ENCODE data around the gene ANO2.

DNA sequence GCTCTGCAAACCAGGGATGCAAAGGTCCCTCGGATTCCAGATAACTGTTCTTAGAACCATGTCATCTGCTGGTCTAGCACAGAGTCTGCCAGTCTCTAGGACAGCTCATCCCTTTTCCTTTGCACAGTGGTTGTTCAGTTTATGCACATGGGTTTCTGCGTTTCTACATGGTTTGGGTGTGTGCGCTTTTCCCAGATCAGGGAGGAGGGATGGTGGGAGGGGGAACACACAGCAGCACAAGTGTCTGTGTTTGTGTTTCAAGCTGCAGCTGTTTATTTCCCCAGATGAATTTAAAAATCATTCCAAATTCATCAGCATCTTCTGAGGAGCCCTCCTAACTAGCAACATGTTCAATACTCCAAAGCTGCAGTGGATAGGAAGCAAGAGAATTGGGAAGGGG lies 45.4 kb downstream of the ANO2 start:
- TF ChIP-seq, protein P1, sequence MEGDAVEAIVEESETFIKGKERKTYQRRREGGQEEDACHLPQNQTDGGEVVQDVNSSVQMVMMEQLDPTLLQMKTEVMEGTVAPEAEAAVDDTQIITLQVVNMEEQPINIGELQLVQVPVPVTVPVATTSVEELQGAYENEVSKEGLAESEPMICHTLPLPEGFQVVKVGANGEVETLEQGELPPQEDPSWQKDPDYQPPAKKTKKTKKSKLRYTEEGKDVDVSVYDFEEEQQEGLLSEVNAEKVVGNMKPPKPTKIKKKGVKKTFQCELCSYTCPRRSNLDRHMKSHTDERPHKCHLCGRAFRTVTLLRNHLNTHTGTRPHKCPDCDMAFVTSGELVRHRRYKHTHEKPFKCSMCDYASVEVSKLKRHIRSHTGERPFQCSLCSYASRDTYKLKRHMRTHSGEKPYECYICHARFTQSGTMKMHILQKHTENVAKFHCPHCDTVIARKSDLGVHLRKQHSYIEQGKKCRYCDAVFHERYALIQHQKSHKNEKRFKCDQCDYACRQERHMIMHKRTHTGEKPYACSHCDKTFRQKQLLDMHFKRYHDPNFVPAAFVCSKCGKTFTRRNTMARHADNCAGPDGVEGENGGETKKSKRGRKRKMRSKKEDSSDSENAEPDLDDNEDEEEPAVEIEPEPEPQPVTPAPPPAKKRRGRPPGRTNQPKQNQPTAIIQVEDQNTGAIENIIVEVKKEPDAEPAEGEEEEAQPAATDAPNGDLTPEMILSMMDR (conservative IDR thresholded peaks at IDR 0.05; ENCODE audit: low read depth in 2 of 2) = no peak
- no peak for TF ChIP-seq JUNB (IDR thresholded peaks at IDR 0.05; ENCODE audit: unreplicated experiment)
- no peak for TF ChIP-seq CREB1 (CRISPR knock-in tag; IDR thresholded peaks at IDR 0.05; ENCODE audit: low read depth)
- TF ChIP-seq EZH2 (IDR thresholded peaks at IDR 0.05; ENCODE audit: low read depth, unreplicated experiment) = no peak
- TF ChIP-seq, protein P2, sequence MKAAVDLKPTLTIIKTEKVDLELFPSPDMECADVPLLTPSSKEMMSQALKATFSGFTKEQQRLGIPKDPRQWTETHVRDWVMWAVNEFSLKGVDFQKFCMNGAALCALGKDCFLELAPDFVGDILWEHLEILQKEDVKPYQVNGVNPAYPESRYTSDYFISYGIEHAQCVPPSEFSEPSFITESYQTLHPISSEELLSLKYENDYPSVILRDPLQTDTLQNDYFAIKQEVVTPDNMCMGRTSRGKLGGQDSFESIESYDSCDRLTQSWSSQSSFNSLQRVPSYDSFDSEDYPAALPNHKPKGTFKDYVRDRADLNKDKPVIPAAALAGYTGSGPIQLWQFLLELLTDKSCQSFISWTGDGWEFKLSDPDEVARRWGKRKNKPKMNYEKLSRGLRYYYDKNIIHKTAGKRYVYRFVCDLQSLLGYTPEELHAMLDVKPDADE (IDR thresholded peaks at IDR 0.05) = no peak
- TF ChIP-seq EZH2phosphoT487 (IDR thresholded peaks at IDR 0.05; ENCODE audit: unreplicated experiment) = no peak
- no peak for TF ChIP-seq POLR2AphosphoS5 (IDR thresholded peaks at IDR 0.05; ENCODE audit: low read depth)
- TF ChIP-seq, protein P3, sequence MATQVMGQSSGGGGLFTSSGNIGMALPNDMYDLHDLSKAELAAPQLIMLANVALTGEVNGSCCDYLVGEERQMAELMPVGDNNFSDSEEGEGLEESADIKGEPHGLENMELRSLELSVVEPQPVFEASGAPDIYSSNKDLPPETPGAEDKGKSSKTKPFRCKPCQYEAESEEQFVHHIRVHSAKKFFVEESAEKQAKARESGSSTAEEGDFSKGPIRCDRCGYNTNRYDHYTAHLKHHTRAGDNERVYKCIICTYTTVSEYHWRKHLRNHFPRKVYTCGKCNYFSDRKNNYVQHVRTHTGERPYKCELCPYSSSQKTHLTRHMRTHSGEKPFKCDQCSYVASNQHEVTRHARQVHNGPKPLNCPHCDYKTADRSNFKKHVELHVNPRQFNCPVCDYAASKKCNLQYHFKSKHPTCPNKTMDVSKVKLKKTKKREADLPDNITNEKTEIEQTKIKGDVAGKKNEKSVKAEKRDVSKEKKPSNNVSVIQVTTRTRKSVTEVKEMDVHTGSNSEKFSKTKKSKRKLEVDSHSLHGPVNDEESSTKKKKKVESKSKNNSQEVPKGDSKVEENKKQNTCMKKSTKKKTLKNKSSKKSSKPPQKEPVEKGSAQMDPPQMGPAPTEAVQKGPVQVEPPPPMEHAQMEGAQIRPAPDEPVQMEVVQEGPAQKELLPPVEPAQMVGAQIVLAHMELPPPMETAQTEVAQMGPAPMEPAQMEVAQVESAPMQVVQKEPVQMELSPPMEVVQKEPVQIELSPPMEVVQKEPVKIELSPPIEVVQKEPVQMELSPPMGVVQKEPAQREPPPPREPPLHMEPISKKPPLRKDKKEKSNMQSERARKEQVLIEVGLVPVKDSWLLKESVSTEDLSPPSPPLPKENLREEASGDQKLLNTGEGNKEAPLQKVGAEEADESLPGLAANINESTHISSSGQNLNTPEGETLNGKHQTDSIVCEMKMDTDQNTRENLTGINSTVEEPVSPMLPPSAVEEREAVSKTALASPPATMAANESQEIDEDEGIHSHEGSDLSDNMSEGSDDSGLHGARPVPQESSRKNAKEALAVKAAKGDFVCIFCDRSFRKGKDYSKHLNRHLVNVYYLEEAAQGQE (IDR thresholded peaks at IDR 0.05; ENCODE audit: unreplicated experiment) = no peak
- no peak for TF ChIP-seq NANOG (IDR thresholded peaks at IDR 0.05; ENCODE audit: borderline replicate concordance)
- TF ChIP-seq ZNF331 (CRISPR knock-in tag; IDR thresholded peaks at IDR 0.05; ENCODE audit: low read depth) = no peak
- no peak for TF ChIP-seq ZNF114 (CRISPR knock-in tag; IDR thresholded peaks at IDR 0.05)
- TF ChIP-seq STAT1 (IDR thresholded peaks at IDR 0.05; ENCODE audit: unreplicated experiment) = no peak

All from GM23338 (cell line).